ENCODE measurements around the gene XYLT1.
A peak's percentile ranks its signal among the peaks of the same experiment; 100 is the strongest.

The XYLT1 gene

DNA sequence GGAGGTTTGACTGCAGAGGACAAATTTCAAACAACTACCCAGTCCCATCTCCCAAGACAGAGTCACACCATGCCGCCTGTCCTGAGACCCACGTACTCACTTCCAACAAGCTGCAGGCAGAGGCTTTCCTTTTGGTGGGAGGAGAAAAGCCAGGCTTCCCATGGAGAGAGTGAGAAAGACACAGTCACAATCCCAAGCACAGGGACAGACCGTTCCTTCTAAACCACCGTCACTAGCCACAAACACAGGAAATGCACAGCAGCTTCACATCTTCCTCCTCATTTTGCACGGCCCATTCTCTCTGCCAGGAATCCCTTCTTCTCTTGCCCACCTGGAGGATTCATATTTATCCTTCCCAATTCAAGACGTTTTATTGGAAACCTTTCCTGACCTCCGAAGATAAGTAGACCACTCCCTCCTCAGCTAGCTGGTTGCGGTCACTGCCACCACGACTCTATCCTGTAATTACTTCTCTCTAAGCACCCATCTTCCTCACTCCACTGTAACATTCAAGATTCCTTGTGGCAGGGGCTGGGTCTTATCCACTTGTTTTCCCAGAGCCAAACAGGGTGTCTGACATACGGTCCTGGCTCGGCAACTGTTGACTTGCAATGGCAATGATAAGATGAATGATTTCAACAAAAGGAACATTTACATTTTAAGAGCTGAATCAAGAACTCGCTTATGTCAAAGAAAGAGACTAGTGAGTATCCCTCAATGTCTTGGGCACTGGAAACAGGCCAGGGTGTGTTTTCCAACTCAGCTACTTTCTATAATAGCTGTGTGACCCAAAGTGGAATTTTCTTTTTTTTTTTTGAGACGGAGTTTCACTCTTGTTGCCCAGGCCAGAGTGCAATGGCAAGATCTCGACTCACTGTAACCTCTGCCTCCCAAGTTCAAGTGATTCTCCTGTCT is 87.6 kb downstream of the XYLT1 start:
- no peaks in the 10 kb centered on the region for H4K20me1 ChIP-seq (ENCODE audit: insufficient read depth, low read length)
- TF ChIP-seq EZH2phosphoT487 (IDR thresholded peaks at IDR 0.05; ENCODE audit: low read depth) (no peak), CTCF (IDR thresholded peaks at IDR 0.05; ENCODE audit: low read depth, low read length) (no peak)
- peaks cover 20% of the 10 kb centered on the region for H3K27me3 ChIP-seq (ENCODE audit: low read depth, low read length)
- H3K36me3 ChIP-seq (replicated peaks; ENCODE audit: low read depth, low read length) = no peaks in the 10 kb centered on the region
- H2AFZ ChIP-seq (ENCODE audit: low read depth, low read length) = no peak overlapping the region
- no peak overlapping the region for H3K9ac ChIP-seq (ENCODE audit: low read length)
- peaks cover 11% of the 10 kb centered on the region for H3K4me1 ChIP-seq (ENCODE audit: low read length)
- no peaks in the 10 kb centered on the region for H3K79me2 ChIP-seq (ENCODE audit: low read length)
- H3K4me3 ChIP-seq (ENCODE audit: low read length) = no peak overlapping the region
- no peak overlapping the region for H3K4me2 ChIP-seq (ENCODE audit: low read length)
- H3K27ac ChIP-seq (ENCODE audit: low read length) = no peak overlapping the region
- no peaks in the 10 kb centered on the region for H3K9me3 ChIP-seq (ENCODE audit: insufficient read depth, low read length)

- Histone ChIP-seq H2AFZ (ENCODE audit: low read depth, low read length) (no peak overlapping the region), H3K27me3 (ENCODE audit: low read depth, low read length) (peaks cover 13% of the 10 kb centered on the region), H3K36me3 (replicated peaks; ENCODE audit: low read depth, low read length) (no peaks in the 10 kb centered on the region), H3K27ac (ENCODE audit: low read length) (no peak overlapping the region), H3K9me3 (ENCODE audit: insufficient read depth, low read length) (no peaks in the 10 kb centered on the region), H4K20me1 (ENCODE audit: insufficient read depth, low read length) (no peaks in the 10 kb centered on the region), H3K9ac (ENCODE audit: low read length) (no peak overlapping the region), H3K79me2 (ENCODE audit: low read length) (no peaks in the 10 kb centered on the region), H3K4me2 (ENCODE audit: low read length) (no peak overlapping the region), H3K4me3 (ENCODE audit: low read length) (no peak overlapping the region), H3K4me1 (ENCODE audit: low read length) (peaks cover 18% of the 10 kb centered on the region)
- TF ChIP-seq EZH2phosphoT487 (IDR thresholded peaks at IDR 0.05; ENCODE audit: low read depth) = no peak
Measured at GRCh38 chr16:17382514-17382913, 88.2 kb downstream of the XYLT1 start.

GRCh38 chr16:17381784-17382183 is 89.0 kb downstream of the XYLT1 start:
- H3K4me2 ChIP-seq (ENCODE audit: low read length) = no peak overlapping the region
- TF ChIP-seq CTCF (IDR thresholded peaks at IDR 0.05; ENCODE audit: low read depth, low read length) = no peak
- TF ChIP-seq EZH2phosphoT487 (IDR thresholded peaks at IDR 0.05; ENCODE audit: low read depth) = no peak
- no peaks in the 10 kb centered on the region for H3K9me3 ChIP-seq (ENCODE audit: insufficient read depth, low read length)
- no peaks in the 10 kb centered on the region for H3K79me2 ChIP-seq (ENCODE audit: low read length)
- no peak overlapping the region for H3K9ac ChIP-seq (ENCODE audit: low read length)
- H3K36me3 ChIP-seq (replicated peaks; ENCODE audit: low read depth, low read length) = no peaks in the 10 kb centered on the region
- H3K27me3 ChIP-seq (ENCODE audit: low read depth, low read length) = peaks cover 13% of the 10 kb centered on the region
- no peak overlapping the region for H3K27ac ChIP-seq (ENCODE audit: low read length)
- H3K4me3 ChIP-seq (ENCODE audit: low read length) = no peak overlapping the region
- H3K4me1 ChIP-seq (ENCODE audit: low read length) = peaks cover 23% of the 10 kb centered on the region
- H4K20me1 ChIP-seq (ENCODE audit: insufficient read depth, low read length) = no peaks in the 10 kb centered on the region
- H2AFZ ChIP-seq (ENCODE audit: low read depth, low read length) = no peak overlapping the region

- Histone ChIP-seq H3K36me3 (replicated peaks; ENCODE audit: low read depth, low read length) (no peaks in the 10 kb centered on the region), H3K27me3 (ENCODE audit: low read depth, low read length) (peaks cover 6% of the 10 kb centered on the region), H2AFZ (ENCODE audit: low read depth, low read length) (no peak overlapping the region), H4K20me1 (ENCODE audit: insufficient read depth, low read length) (no peaks in the 10 kb centered on the region), H3K4me3 (ENCODE audit: low read length) (no peak overlapping the region), H3K27ac (ENCODE audit: low read length) (no peak overlapping the region), H3K4me1 (ENCODE audit: low read length) (peaks cover 23% of the 10 kb centered on the region), H3K9me3 (ENCODE audit: insufficient read depth, low read length) (no peaks in the 10 kb centered on the region), H3K79me2 (ENCODE audit: low read length) (no peaks in the 10 kb centered on the region), H3K4me2 (ENCODE audit: low read length) (peak overlapping the region; percentile 33), H3K9ac (ENCODE audit: low read length) (no peak overlapping the region)
- TF ChIP-seq EZH2phosphoT487 (IDR thresholded peaks at IDR 0.05; ENCODE audit: low read depth) = no peak
Measured at GRCh38 chr16:17380613-17381012, 90.1 kb downstream of the XYLT1 start.

DNA sequence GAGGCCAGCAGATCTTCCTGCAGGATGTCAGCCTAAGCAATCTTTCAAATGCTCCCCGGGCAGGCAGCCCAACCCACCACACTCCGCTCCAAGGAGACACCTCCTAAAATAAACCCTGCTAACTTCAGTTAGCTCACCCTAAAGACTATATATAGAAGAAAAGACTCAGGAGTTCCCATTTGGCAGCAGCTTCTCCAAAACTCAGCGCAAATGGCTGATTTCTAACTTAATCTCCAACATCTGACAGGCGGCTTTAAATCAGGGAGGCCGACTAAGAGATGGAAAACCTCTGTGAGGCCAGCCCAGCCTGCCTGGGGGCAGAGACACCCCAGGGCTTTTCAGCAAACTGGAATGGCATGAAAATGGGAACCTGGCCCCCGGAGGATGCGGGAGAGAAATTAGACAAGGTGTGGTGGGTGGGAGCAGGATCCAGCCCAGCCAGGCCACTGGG is 91.6 kb downstream of the XYLT1 start:
- Histone ChIP-seq H3K79me2 (ENCODE audit: low read length) (no peaks in the 10 kb centered on the region), H3K9ac (ENCODE audit: low read length) (no peak overlapping the region), H3K27ac (ENCODE audit: low read length) (no peak overlapping the region), H3K36me3 (replicated peaks; ENCODE audit: low read depth, low read length) (no peaks in the 10 kb centered on the region), H3K27me3 (ENCODE audit: low read depth, low read length) (peaks cover 6% of the 10 kb centered on the region), H4K20me1 (ENCODE audit: insufficient read depth, low read length) (no peaks in the 10 kb centered on the region), H3K4me1 (ENCODE audit: low read length) (peaks cover 23% of the 10 kb centered on the region), H3K4me3 (ENCODE audit: low read length) (no peak overlapping the region), H2AFZ (ENCODE audit: low read depth, low read length) (no peak overlapping the region), H3K4me2 (ENCODE audit: low read length) (no peak overlapping the region), H3K9me3 (ENCODE audit: insufficient read depth, low read length) (no peaks in the 10 kb centered on the region)
- TF ChIP-seq CTCF (IDR thresholded peaks at IDR 0.05; ENCODE audit: low read depth, low read length) = no peak
- no peak for TF ChIP-seq EZH2phosphoT487 (IDR thresholded peaks at IDR 0.05; ENCODE audit: low read depth)

Measured in OCI-LY3 (cell line).